Tibial nerve (tissue), 4 donors: ENCODE data around the gene ECT2L.

Experiments used
- CTCF ChIP-seq, 5 experiments: fragments of 200-600 bp in 3 of 5; fragments of 450-650 bp in 2 of 5; sonication (generic) in 3 of 5; IDR thresholded peaks; one replicate each; pipeline ENCODE4 v1.5.1; 2016 to 2019; ENCODE audit warnings: antibody characterized with exemption in 5 of 5, mild to moderate bottlenecking in 3 of 5, moderate library complexity in 2 of 5
- EP300 ChIP-seq, 2 donors: sonication (generic); formaldehyde crosslinking; IDR thresholded peaks; one replicate each; pipeline ENCODE4 v1.6.1; 2017; ENCODE audit warnings: antibody characterized with exemption in 2 of 2, mild to moderate bottlenecking in 1 of 2
- POLR2A ChIP-seq, 2 donors: fragments of 450-650 bp; IDR thresholded peaks; one replicate each; pipeline ENCODE4 v1.6.1; 2017; ENCODE audit warnings: antibody characterized with exemption in 2 of 2, mild to moderate bottlenecking in 2 of 2, moderate library complexity in 2 of 2

GRCh38 chr6:138857775-138858174, 61.9 kb downstream of the ECT2L start:
- TF ChIP-seq CTCF (IDR thresholded peaks at IDR 0.05) (no peak), POLR2A (IDR thresholded peaks at IDR 0.05) (no peak), EP300 (IDR thresholded peaks at IDR 0.05) (no peak)
